T-helper 2 cell treated with Interferon-gamma antibody and Interleukin-4, amounts not matched to agents 100 ng/mL and 5 ng/mL, for 36 hours (primary cell): ENCODE results near the gene TSPEAR. TPM values are rescaled to one million over a fixed set of nuclear protein-coding genes. Genes with fewer than 3 reads are reported as not detected.

Source experiments
- intact Hi-C: fragments of 100-400 bp; cut with micrococcal nuclease; formaldehyde crosslinking; loops from one replicate; pipeline ENCODE4 v1.15.1; 2023
- total RNA-seq: library from RNA; stranded (reverse); gene quantifications from 2 replicates; pipeline ENCODE4 v1.2.3, GENCODE V29; 2022

Gene TSPEAR
- total RNA-seq, 1 donor from 2014 or later: not detected

- intact Hi-C loops: loop anchor here (1.0 kb wide), 3 partner anchors 27 to 418 kb away; partner anchors contain the start of genes CFAP410 and PTTG1IP
These were observed 255.7 kb downstream of the TSPEAR start for GRCh38 chr21:44455524-44456213.

- intact Hi-C loops: loop anchor here (1.0 kb wide), 3 partner anchors 27 to 418 kb away; partner anchors contain the start of genes CFAP410 and PTTG1IP
These were observed 256.4 kb downstream of the TSPEAR start, which contains the start of gene LRRC3 for GRCh38 chr21:44454747-44455523. LRRC3 (plus strand) TSS chr21:44455510; CDS start chr21:44456645, 1,135 bp downstream.

DNA sequence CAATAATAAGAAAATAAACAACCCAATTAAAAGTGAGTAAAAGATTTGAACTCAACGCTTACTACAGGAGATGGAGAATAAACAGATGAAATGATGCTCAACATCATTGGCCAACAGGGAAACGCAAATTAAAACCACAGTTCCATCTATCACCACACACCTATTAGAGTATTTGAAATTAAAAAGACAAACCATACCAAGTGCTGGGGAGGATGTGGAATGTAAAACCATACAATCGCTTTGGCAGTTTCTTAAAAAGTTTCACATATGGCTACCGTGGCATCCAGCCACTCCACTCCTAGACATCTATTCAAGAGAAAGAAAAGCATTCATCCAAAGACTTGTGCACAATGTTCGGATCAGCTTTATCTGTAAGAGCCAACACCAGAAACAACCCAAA, 257.3 kb downstream of the TSPEAR start:
- intact Hi-C loops: no loop called here

GRCh38 chr21:44453120-44453519, 258.3 kb downstream of the TSPEAR start:
- intact Hi-C loops: no loop called here

DNA sequence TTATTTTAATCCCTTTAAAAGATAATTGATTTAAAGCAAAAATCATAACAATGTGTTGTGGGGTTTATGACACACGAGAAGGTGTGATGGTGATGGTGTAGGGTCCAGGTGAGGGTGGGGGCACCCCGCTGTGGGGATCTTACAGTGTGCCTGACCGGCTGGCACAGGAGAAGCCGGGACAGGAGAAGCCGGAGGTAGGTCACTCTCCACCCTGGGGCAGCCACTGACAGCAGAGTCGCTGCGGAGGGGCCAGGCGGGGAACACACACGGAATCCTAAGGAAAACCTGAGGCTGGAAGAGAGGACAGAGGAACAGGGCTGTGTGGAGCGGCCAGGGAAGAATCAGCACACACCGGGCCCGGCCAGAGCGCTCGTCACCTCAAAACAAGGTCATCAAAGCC, 260.4 kb downstream of the TSPEAR start:
- intact Hi-C loops: no loop called here

DNA sequence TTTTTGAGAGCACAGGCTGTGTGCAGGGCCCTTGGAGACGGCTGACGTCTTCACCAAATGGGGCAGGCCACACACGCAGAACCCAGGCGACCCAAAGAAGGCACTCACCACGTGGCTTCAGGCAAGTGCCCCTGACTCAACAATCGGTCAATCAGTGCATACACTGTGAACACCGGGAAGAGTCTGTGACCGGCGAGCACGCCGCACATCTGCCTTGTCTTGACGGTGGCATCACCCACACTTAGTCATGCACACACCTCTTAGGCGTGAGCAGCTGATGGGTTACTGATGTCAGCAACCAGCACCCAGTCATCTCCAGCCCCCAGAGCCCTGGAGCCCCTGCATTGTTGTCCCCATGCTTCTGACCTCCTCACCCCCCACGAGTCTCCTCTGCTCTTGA, 261.0 kb downstream of the TSPEAR start:
- intact Hi-C loops: no loop called here

DNA sequence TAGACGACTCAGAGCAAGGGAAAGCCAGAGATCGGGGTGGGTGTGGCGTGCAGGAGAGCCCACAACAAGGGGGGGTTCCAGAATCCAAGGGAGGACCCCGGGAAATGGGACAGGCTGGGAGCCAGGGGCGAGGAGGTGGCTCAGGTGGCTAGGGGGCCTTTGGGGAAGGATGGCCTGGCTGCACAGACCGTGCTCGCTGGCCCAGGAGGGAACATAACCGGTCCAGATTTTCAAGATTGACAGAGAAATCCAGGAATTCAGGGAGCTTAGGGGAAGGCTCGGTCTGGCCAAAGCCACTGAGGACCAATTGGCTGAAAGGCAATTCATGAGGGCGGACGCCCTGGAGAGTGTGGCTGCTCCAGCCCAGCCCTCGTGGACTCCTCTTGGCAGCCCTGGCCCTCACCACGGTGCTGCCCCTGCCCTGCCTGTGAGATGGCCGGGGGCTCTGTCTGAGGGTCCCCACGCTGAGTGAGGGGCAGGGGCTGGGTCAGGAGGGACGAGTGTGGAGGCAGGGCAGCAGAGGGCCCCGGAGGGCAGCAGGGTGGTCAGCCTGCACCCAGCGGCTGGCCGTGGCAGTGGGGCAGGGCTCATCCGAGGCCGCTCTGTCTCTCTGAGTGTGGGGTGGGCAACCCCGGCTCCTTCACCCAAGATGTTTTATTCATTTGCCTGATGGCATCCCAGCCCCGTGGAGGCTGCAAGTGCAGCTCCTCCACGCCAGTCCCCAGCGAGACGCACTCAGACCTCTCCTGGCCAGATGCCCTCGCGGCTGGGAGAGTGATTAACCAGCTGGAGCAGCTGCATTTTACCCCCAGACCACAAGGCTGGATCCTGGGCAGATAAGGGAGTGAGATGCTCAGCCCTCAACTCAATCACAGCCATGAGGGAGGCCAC, 261.7 kb downstream of the TSPEAR start:
- intact Hi-C loops: no loop called here

DNA sequence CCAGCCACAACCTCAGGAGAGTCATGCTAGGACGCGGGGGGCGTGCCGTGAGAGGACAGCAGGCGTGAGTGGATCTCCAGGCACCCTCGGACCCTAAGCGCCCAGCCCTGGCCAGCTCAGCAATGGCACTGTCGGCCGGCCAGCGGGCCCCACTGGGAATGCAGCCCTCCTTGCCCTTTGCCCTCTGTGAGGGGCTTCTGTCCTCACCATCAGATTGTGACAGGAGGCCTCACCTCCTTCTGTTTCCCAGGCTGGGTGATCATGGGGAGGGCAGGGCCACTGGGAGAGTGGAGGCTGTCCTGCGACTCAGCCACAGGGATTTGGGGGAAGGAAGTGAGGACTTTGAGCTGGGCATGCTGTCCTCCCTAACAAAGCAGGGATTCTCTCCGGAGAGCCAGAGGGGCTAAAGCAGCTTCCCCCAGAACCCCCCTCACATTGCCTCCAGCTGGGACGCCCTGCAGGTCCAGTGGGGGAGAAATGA, 262.7 kb downstream of the TSPEAR start:
- intact Hi-C loops: no loop called here

Other genes with a start within 250 kb of the TSPEAR start
- not detected in 2 replicates for gene KRTAP10-1, start 171.4 kb downstream of the TSPEAR start, total RNA-seq
- not detected in 2 replicates for gene KRTAP10-2, start 160.1 kb downstream of the TSPEAR start, total RNA-seq
- gene KRTAP10-3, start 152.8 kb downstream of the TSPEAR start, total RNA-seq: not detected in 2 replicates
- not detected in 2 replicates for gene KRTAP10-4, start 137.8 kb downstream of the TSPEAR start, total RNA-seq
- not detected in 2 replicates for gene KRTAP10-5, start 131.0 kb downstream of the TSPEAR start, total RNA-seq
- gene KRTAP10-6, start 119.1 kb downstream of the TSPEAR start, total RNA-seq: not detected in 2 replicates
- gene KRTAP10-7, start 111.0 kb downstream of the TSPEAR start, total RNA-seq: not detected in 2 replicates
- not detected in 2 replicates for gene KRTAP10-8, start 99.5 kb downstream of the TSPEAR start, total RNA-seq
- not detected in 2 replicates for gene KRTAP10-9, start 84.5 kb downstream of the TSPEAR start, total RNA-seq
- gene KRTAP10-10, start 74.2 kb downstream of the TSPEAR start, total RNA-seq: not detected in 2 replicates
- not detected in 2 replicates for gene KRTAP10-11, start 65.2 kb downstream of the TSPEAR start, total RNA-seq
- gene KRTAP12-4, start 56.9 kb downstream of the TSPEAR start, total RNA-seq: not detected in 2 replicates
- not detected in 2 replicates for gene KRTAP12-3, start 53.6 kb downstream of the TSPEAR start, total RNA-seq
- not detected in 2 replicates for gene KRTAP12-2, start 44.6 kb downstream of the TSPEAR start, total RNA-seq
- not detected in 2 replicates for gene KRTAP12-1, start 29.4 kb downstream of the TSPEAR start, total RNA-seq
- not detected in 2 replicates for gene KRTAP10-12, start 14.4 kb downstream of the TSPEAR start, total RNA-seq
- gene UBE2G2, start 90.2 kb upstream of the TSPEAR start, total RNA-seq: 97.9 and 106 TPM in 2 replicates
- 98.1 and 103 TPM in 2 replicates for gene SUMO3, start 106.5 kb upstream of the TSPEAR start, total RNA-seq
- 81.0 and 81.9 TPM in 2 replicates for gene PTTG1IP, start 162.1 kb upstream of the TSPEAR start, total RNA-seq
- 444 and 447 TPM in 2 replicates for gene ITGB2, start 209.3 kb upstream of the TSPEAR start, total RNA-seq
- gene SLX9, start 228.5 kb upstream of the TSPEAR start, total RNA-seq: 48.2 TPM in 2 replicates